ENCODE results near the gene LPIN1.

LPIN1 gene

GRCh38 chr2:11762799-11763461 lies 16.5 kb downstream of the LPIN1 start:
- DNase-seq (ENCODE audit: low spot score), result no peak

GRCh38 chr2:11764359-11764758 lies 17.9 kb downstream of the LPIN1 start:
- no peak for DNase-seq (ENCODE audit: low spot score)

GRCh38 chr2:11764920-11765319 lies 18.5 kb downstream of the LPIN1 start:
- no peak for DNase-seq (ENCODE audit: low spot score)

GRCh38 chr2:11765501-11765900 lies 19.1 kb downstream of the LPIN1 start:
- DNase-seq (ENCODE audit: low spot score), result no peak

GRCh38 chr2:11766016-11766415 lies 19.6 kb downstream of the LPIN1 start:
- DNase-seq (ENCODE audit: low spot score), result no peak

GRCh38 chr2:11767779-11768178 lies 21.3 kb downstream of the LPIN1 start:
- no peak for DNase-seq (ENCODE audit: low spot score)

- DNase-seq (ENCODE audit: low spot score), result no peak
These were observed 22.5 kb downstream of the LPIN1 start for GRCh38 chr2:11768946-11769345.

GRCh38 chr2:11769516-11769915 lies 23.1 kb downstream of the LPIN1 start:
- DNase-seq (ENCODE audit: low spot score), result no peak

- no peak for DNase-seq (ENCODE audit: low spot score)
These were observed 24.2 kb downstream of the LPIN1 start for GRCh38 chr2:11770531-11771188.

- peak; percentile 31 for DNase-seq (ENCODE audit: low spot score)
These were observed 25.7 kb downstream of the LPIN1 start for GRCh38 chr2:11771971-11772615.

- no peak for DNase-seq (ENCODE audit: low spot score)
These were observed 26.7 kb downstream of the LPIN1 start for GRCh38 chr2:11773111-11773510.

- no peak for DNase-seq (ENCODE audit: low spot score)
These were observed 27.5 kb downstream of the LPIN1 start for GRCh38 chr2:11773747-11774525.

GRCh38 chr2:11774600-11774999 lies 28.2 kb downstream of the LPIN1 start:
- DNase-seq (ENCODE audit: low spot score), result no peak

- no peak for DNase-seq (ENCODE audit: low spot score)
These were observed 29.0 kb downstream of the LPIN1 start for GRCh38 chr2:11775384-11775783.

- DNase-seq (ENCODE audit: low spot score), result no peak
These were observed 30.8 kb downstream of the LPIN1 start for GRCh38 chr2:11777066-11777782.

- no peak for DNase-seq (ENCODE audit: low spot score)
These were observed 31.5 kb downstream of the LPIN1 start for GRCh38 chr2:11777886-11778415.

GRCh38 chr2:11778416-11778815 lies 32.0 kb downstream of the LPIN1 start:
- DNase-seq (ENCODE audit: low spot score), result no peak

- DNase-seq (ENCODE audit: low spot score), result peak; percentile 65
These were observed 32.7 kb downstream of the LPIN1 start for GRCh38 chr2:11778923-11779757.

GRCh38 chr2:11781602-11782001 lies 35.2 kb downstream of the LPIN1 start:
- no peak for DNase-seq (ENCODE audit: low spot score)

GRCh38 chr2:11784280-11784679 lies 37.8 kb downstream of the LPIN1 start:
- no peak for DNase-seq (ENCODE audit: low spot score)

All from pons (tissue), 1 donor.